ENCODE results near the gene SLBP. TPM values are rescaled to one million over a fixed set of nuclear protein-coding genes. Genes with fewer than 3 reads are reported as not detected.

The SLBP gene
- total RNA-seq (10 to 100 TPM; 10.9 to 17.7 (median 12.8) TPM), polyA plus RNA-seq (10 to 100 TPM; 11.2 to 16.2 TPM)
- long read RNA-seq, donor 1, transcript SLBP-206 (8 exons, 1,977 nt): major isoform, 14 of 28 reads
- long read RNA-seq, donor 1, partial matches to known transcripts: 2 of 28 reads
- long read RNA-seq, donor 1, other reads (novel, unspliced or antisense): 10 of 28 reads
- long read RNA-seq, donor 2, transcript SLBP-206 (8 exons, 1,977 nt): major isoform, 8 of 27 reads
- long read RNA-seq, donor 2, partial matches to known transcripts: 4 of 27 reads
- long read RNA-seq, donor 2, other reads (novel, unspliced or antisense): 15 of 27 reads
- long read RNA-seq, donor 3, transcript SLBP-206 (8 exons, 1,977 nt): major isoform, 36 of 44 reads
- long read RNA-seq, donor 3, partial matches to known transcripts: 4 of 44 reads
- long read RNA-seq, donor 3, other reads (novel, unspliced or antisense): 3 of 44 reads

- TF ChIP-seq CTCF (IDR thresholded peaks at IDR 0.05): no peak
- intact Hi-C loops (cut with DNase I): loop anchor here in 1 of 10 donors (1.0 kb wide), 1 partner anchor 9 kb away; the partner anchor contains the start of genes TACC3 and TMEM129
- Histone ChIP-seq H3K27me3 (no peaks in the 10 kb centered on the region), H3K36me3 (peaks cover 0 to 35% (median 6%) of the 10 kb centered on the region in 9 donors), H3K4me1 (peaks cover 11 to 67% (median 36%) of the 10 kb centered on the region in 9 donors), H3K27ac (peak within 1 kb of the TSS; percentile 99 to 100 (median 100)), H3K9me3 (no peaks in the 10 kb centered on the region), H3K4me3 (peak within 1 kb of the TSS; percentile 70 to 98 (median 92))
- DNase-seq (peak; percentile 94 to 96), ATAC-seq (peak; percentile 88 to 95 (median 92))
- 0% methylated on average over 84 to 98 of the region's 98 CpGs for WGBS, 2 donors
Measured at GRCh38 chr4:1712216-1713002, at the start of gene SLBP. Gene SLBP, minus strand, starts transcription at chr4:1712319. Its CDS starts 131 bp downstream, at chr4:1712188.

- H3K4me3 ChIP-seq: no peak overlapping the region
- H3K9me3 ChIP-seq: no peaks in the 10 kb centered on the region
- no peak for TF ChIP-seq CTCF (IDR thresholded peaks at IDR 0.05)
- intact Hi-C loops (cut with DNase I): no loop called here
- 69 to 71% methylated on average over 32 of the region's 32 CpGs for WGBS, 2 donors
- H3K27ac ChIP-seq: no peak overlapping the region
- H3K27me3 ChIP-seq: peaks cover 0 to 42% (median 9%) of the 10 kb centered on the region in 7 donors
- H3K4me1 ChIP-seq: peaks cover 2 to 27% (median 9%) of the 10 kb centered on the region in 9 donors
- H3K36me3 ChIP-seq: no peaks in the 10 kb centered on the region
- ATAC-seq (no peak), DNase-seq (no peak)
Measured at GRCh38 chr4:1761130-1761689, 49.1 kb upstream of the SLBP start.

GRCh38 chr4:1760521-1761071, 48.5 kb upstream of the SLBP start:
- no peak overlapping the region for H3K4me3 ChIP-seq
- peak overlapping the region in 4 of 10 donors; percentile 17 to 64 (median 34) for H3K27ac ChIP-seq
- intact Hi-C loops (cut with DNase I): no loop called here
- DNase-seq: no peak
- 56 to 59% methylated on average over 23 to 25 of the region's 25 CpGs for WGBS, 2 donors
- ATAC-seq: peak in 5 of 8 donors; percentile 2 to 25 (median 19)
- TF ChIP-seq CTCF (IDR thresholded peaks at IDR 0.05): no peak
- H3K4me1 ChIP-seq: peaks cover 2 to 27% (median 9%) of the 10 kb centered on the region in 9 donors
- H3K27me3 ChIP-seq: peaks cover 0 to 36% (median 5%) of the 10 kb centered on the region in 7 donors
- no peaks in the 10 kb centered on the region for H3K36me3 ChIP-seq
- H3K9me3 ChIP-seq: no peaks in the 10 kb centered on the region

Data from heart right ventricle (tissue), 16 donors.